Measurements from ENCODE around the gene TP53BP1. TPM values are rescaled to one million over a fixed set of nuclear protein-coding genes. Genes with fewer than 3 reads are reported as not detected.

Gene TP53BP1
- total and polyA plus RNA-seq, 9 donors: 33.9 to 49.9 (median 46.1) TPM

GRCh38 chr15:43429687-43430086 lies 63.3 kb downstream of the TP53BP1 start:
- H3K27me3 ChIP-seq (ENCODE audit: control insufficient read depth, insufficient read depth, low read length): no peaks in the 10 kb centered on the region
- H3K9me3 ChIP-seq (replicated peaks; ENCODE audit: control insufficient read depth, low read depth, low read length): no peaks in the 10 kb centered on the region
- peaks cover 36% of the 10 kb centered on the region for H3K36me3 ChIP-seq (ENCODE audit: control insufficient read depth, insufficient read depth, low read length)
- no CpG with 5 or more reads among the region's 3 CpGs for WGBS (ENCODE audit: insufficient coverage)
- no peaks in the 10 kb centered on the region for H3K4me1 ChIP-seq (ENCODE audit: control insufficient read depth, insufficient read depth, low read length)
- no peak overlapping the region for H3K27ac ChIP-seq (ENCODE audit: low read length)
- peak; percentile 40 for DNase-seq
- no peak overlapping the region for H3K4me3 ChIP-seq (ENCODE audit: low read length)

- WGBS (ENCODE audit: insufficient coverage): 88% methylated on average over 3 of the region's 3 CpGs
- H3K4me3 ChIP-seq (ENCODE audit: low read length): no peak overlapping the region
- H3K9me3 ChIP-seq (replicated peaks; ENCODE audit: control insufficient read depth, low read depth, low read length): no peaks in the 10 kb centered on the region
- no peaks in the 10 kb centered on the region for H3K4me1 ChIP-seq (ENCODE audit: control insufficient read depth, insufficient read depth, low read length)
- H3K36me3 ChIP-seq (ENCODE audit: control insufficient read depth, insufficient read depth, low read length): peaks cover 48% of the 10 kb centered on the region
- no peak for DNase-seq
- H3K27me3 ChIP-seq (ENCODE audit: control insufficient read depth, insufficient read depth, low read length): no peaks in the 10 kb centered on the region
- H3K27ac ChIP-seq (ENCODE audit: low read length): no peak overlapping the region
These were observed 69.2 kb downstream of the TP53BP1 start for GRCh38 chr15:43423793-43424192.

- no peak overlapping the region for H3K27ac ChIP-seq (ENCODE audit: low read length)
- H3K4me1 ChIP-seq (ENCODE audit: control insufficient read depth, insufficient read depth, low read length): no peaks in the 10 kb centered on the region
- H3K36me3 ChIP-seq (ENCODE audit: control insufficient read depth, insufficient read depth, low read length): peaks cover 50% of the 10 kb centered on the region
- H3K4me3 ChIP-seq (ENCODE audit: low read length): no peak overlapping the region
- no peak for DNase-seq
- 100% methylated on average over 1 of the region's 7 CpGs for WGBS (ENCODE audit: insufficient coverage)
- no peaks in the 10 kb centered on the region for H3K27me3 ChIP-seq (ENCODE audit: control insufficient read depth, insufficient read depth, low read length)
- no peaks in the 10 kb centered on the region for H3K9me3 ChIP-seq (replicated peaks; ENCODE audit: control insufficient read depth, low read depth, low read length)
These were observed 72.1 kb downstream of the TP53BP1 start for GRCh38 chr15:43420876-43421275.

GRCh38 chr15:43420435-43420834 lies 72.5 kb downstream of the TP53BP1 start:
- peaks cover 54% of the 10 kb centered on the region for H3K36me3 ChIP-seq (ENCODE audit: control insufficient read depth, insufficient read depth, low read length)
- H3K9me3 ChIP-seq (replicated peaks; ENCODE audit: control insufficient read depth, low read depth, low read length): no peaks in the 10 kb centered on the region
- H3K4me1 ChIP-seq (ENCODE audit: control insufficient read depth, insufficient read depth, low read length): no peaks in the 10 kb centered on the region
- no peak overlapping the region for H3K27ac ChIP-seq (ENCODE audit: low read length)
- no peaks in the 10 kb centered on the region for H3K27me3 ChIP-seq (ENCODE audit: control insufficient read depth, insufficient read depth, low read length)
- WGBS (ENCODE audit: insufficient coverage): 86% methylated on average over 6 of the region's 10 CpGs
- no peak for DNase-seq
- no peak overlapping the region for H3K4me3 ChIP-seq (ENCODE audit: low read length)

GRCh38 chr15:43414196-43414595 lies 78.8 kb downstream of the TP53BP1 start:
- Histone ChIP-seq H3K36me3 (ENCODE audit: control insufficient read depth, insufficient read depth, low read length) (peaks cover 60% of the 10 kb centered on the region), H3K27me3 (ENCODE audit: control insufficient read depth, insufficient read depth, low read length) (no peaks in the 10 kb centered on the region), H3K4me1 (ENCODE audit: control insufficient read depth, insufficient read depth, low read length) (no peaks in the 10 kb centered on the region), H3K4me3 (ENCODE audit: low read length) (no peak overlapping the region), H3K27ac (ENCODE audit: low read length) (no peak overlapping the region), H3K9me3 (replicated peaks; ENCODE audit: control insufficient read depth, low read depth, low read length) (no peaks in the 10 kb centered on the region)
- no peak for DNase-seq

- no CpG with 5 or more reads among the region's 1 CpG for WGBS (ENCODE audit: insufficient coverage)
- no peaks in the 10 kb centered on the region for H3K27me3 ChIP-seq (ENCODE audit: control insufficient read depth, insufficient read depth, low read length)
- peaks cover 67% of the 10 kb centered on the region for H3K36me3 ChIP-seq (ENCODE audit: control insufficient read depth, insufficient read depth, low read length)
- no peaks in the 10 kb centered on the region for H3K9me3 ChIP-seq (replicated peaks; ENCODE audit: control insufficient read depth, low read depth, low read length)
- no peak for DNase-seq
- H3K4me3 ChIP-seq (ENCODE audit: low read length): no peak overlapping the region
- no peaks in the 10 kb centered on the region for H3K4me1 ChIP-seq (ENCODE audit: control insufficient read depth, insufficient read depth, low read length)
- no peak overlapping the region for H3K27ac ChIP-seq (ENCODE audit: low read length)
These were observed 80.9 kb downstream of the TP53BP1 start for GRCh38 chr15:43412096-43412495.

- H3K9me3 ChIP-seq (replicated peaks; ENCODE audit: control insufficient read depth, low read depth, low read length): no peaks in the 10 kb centered on the region
- H3K4me1 ChIP-seq (ENCODE audit: control insufficient read depth, insufficient read depth, low read length): no peaks in the 10 kb centered on the region
- H3K4me3 ChIP-seq (ENCODE audit: low read length): no peak overlapping the region
- H3K27ac ChIP-seq (ENCODE audit: low read length): no peak overlapping the region
- no peaks in the 10 kb centered on the region for H3K27me3 ChIP-seq (ENCODE audit: control insufficient read depth, insufficient read depth, low read length)
- peaks cover 71% of the 10 kb centered on the region for H3K36me3 ChIP-seq (ENCODE audit: control insufficient read depth, insufficient read depth, low read length)
- DNase-seq: no peak
- WGBS (ENCODE audit: insufficient coverage): 83% methylated on average over 5 of the region's 5 CpGs
These were observed 82.3 kb downstream of the TP53BP1 start for GRCh38 chr15:43410572-43411214.

- no peaks in the 10 kb centered on the region for H3K9me3 ChIP-seq (replicated peaks; ENCODE audit: control insufficient read depth, low read depth, low read length)
These were observed 84.2 kb downstream of the TP53BP1 start for GRCh38 chr15:43408789-43409188.

GRCh38 chr15:43406808-43407207 lies 86.1 kb downstream of the TP53BP1 start:
- Histone ChIP-seq H3K36me3 (ENCODE audit: control insufficient read depth, insufficient read depth, low read length) (peaks cover 60% of the 10 kb centered on the region), H3K4me3 (ENCODE audit: low read length) (no peak overlapping the region)
- no CpG with 5 or more reads among the region's 2 CpGs for WGBS (ENCODE audit: insufficient coverage)

More at GRCh38 chr15:43408789-43409188, 84.2 kb downstream of the TP53BP1 start:
- no peak overlapping the region for H3K27ac ChIP-seq (ENCODE audit: low read length)
- WGBS (ENCODE audit: insufficient coverage): 83% methylated on average over 4 of the region's 4 CpGs
- H3K4me1 ChIP-seq (ENCODE audit: control insufficient read depth, insufficient read depth, low read length): no peaks in the 10 kb centered on the region
- H3K27me3 ChIP-seq (ENCODE audit: control insufficient read depth, insufficient read depth, low read length): no peaks in the 10 kb centered on the region
- DNase-seq: no peak
- H3K36me3 ChIP-seq (ENCODE audit: control insufficient read depth, insufficient read depth, low read length): peaks cover 64% of the 10 kb centered on the region
- no peak overlapping the region for H3K4me3 ChIP-seq (ENCODE audit: low read length)

GRCh38 chr15:43406189-43406588 lies 86.8 kb downstream of the TP53BP1 start:
- H3K36me3 ChIP-seq (ENCODE audit: control insufficient read depth, insufficient read depth, low read length): peaks cover 63% of the 10 kb centered on the region
- H3K4me1 ChIP-seq (ENCODE audit: control insufficient read depth, insufficient read depth, low read length): no peaks in the 10 kb centered on the region
- DNase-seq: peak; percentile 17
- 80% methylated on average over 1 of the region's 2 CpGs for WGBS (ENCODE audit: insufficient coverage)
- H3K4me3 ChIP-seq (ENCODE audit: low read length): no peak overlapping the region
- H3K27me3 ChIP-seq (ENCODE audit: control insufficient read depth, insufficient read depth, low read length): no peaks in the 10 kb centered on the region
- H3K27ac ChIP-seq (ENCODE audit: low read length): no peak overlapping the region
- H3K9me3 ChIP-seq (replicated peaks; ENCODE audit: control insufficient read depth, low read depth, low read length): no peaks in the 10 kb centered on the region

More at GRCh38 chr15:43406808-43407207, 86.1 kb downstream of the TP53BP1 start:
- no peaks in the 10 kb centered on the region for H3K4me1 ChIP-seq (ENCODE audit: control insufficient read depth, insufficient read depth, low read length)
- DNase-seq: no peak
- H3K9me3 ChIP-seq (replicated peaks; ENCODE audit: control insufficient read depth, low read depth, low read length): no peaks in the 10 kb centered on the region
- H3K27me3 ChIP-seq (ENCODE audit: control insufficient read depth, insufficient read depth, low read length): no peaks in the 10 kb centered on the region
- H3K27ac ChIP-seq (ENCODE audit: low read length): no peak overlapping the region

- Histone ChIP-seq H3K4me3 (ENCODE audit: low read length) (no peak overlapping the region), H3K4me1 (ENCODE audit: control insufficient read depth, insufficient read depth, low read length) (no peaks in the 10 kb centered on the region), H3K9me3 (replicated peaks; ENCODE audit: control insufficient read depth, low read depth, low read length) (no peaks in the 10 kb centered on the region), H3K27ac (ENCODE audit: low read length) (no peak overlapping the region), H3K36me3 (ENCODE audit: control insufficient read depth, insufficient read depth, low read length) (peaks cover 67% of the 10 kb centered on the region), H3K27me3 (ENCODE audit: control insufficient read depth, insufficient read depth, low read length) (no peaks in the 10 kb centered on the region)
- WGBS (ENCODE audit: insufficient coverage): no CpG with 5 or more reads among the region's 5 CpGs
- no peak for DNase-seq
These were observed 88.8 kb downstream of the TP53BP1 start for GRCh38 chr15:43404130-43404529.
